DMS79 treated with DMSO at 0.1 percent for 48 hours (cell line): ENCODE data around the gene ARHGAP8.

Experiments used
- DNase-seq: peaks from one replicate; lab custom pipeline; 2025; lab: John Stamatoyannopoulos, UW

Gene ARHGAP8

DNA sequence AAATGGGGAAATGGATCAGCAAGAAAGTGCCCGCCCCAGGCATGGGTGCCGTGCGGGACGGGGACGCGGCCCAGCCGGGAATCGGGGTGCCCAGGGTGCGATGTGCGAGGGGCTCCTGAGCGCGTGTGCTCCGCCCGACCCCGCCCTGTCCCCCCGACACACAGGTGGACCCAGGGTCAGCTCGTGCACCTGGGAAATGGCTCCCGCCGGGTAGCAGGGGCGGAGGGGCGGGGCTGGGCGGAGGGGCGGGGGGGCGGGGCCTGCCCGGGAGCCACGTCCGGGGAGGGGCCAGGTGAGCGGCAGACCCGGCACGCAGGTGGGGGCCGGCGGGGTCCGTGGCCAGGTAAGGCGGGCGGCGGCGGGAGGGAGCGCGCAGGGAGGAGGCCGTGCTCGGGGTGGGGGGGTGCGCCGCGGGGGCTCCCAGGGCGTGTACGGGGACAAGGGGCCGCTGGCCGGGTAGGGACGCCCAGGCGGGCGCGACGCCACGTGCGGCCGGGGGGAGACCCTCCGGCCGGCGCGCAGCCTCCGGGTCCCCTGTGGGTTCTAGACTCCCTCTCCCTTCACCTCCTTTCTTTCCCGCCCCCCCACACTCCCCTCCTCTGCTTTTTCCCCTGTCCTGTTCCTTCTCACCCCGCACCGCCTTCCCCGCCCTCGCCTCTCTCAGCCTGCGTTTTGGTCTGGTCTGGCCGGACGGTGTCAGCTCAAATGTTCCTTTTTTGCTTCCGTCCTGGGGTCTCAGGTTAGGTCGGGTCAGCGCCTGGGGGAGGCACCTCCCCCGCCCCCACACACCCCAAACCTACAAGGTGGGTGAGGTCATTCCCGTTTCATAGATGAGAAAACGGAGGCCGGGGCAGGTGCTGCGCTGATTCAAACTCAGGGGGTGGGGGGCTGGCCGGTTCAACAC, at the start of gene ARHGAP8:
Gene ARHGAP8, plus strand, starts transcription at position 291 of the 904 bp plus-strand sequence. CDS start 33,953 bp downstream, outside the sequence.
- DNase-seq, result no peak

DNA sequence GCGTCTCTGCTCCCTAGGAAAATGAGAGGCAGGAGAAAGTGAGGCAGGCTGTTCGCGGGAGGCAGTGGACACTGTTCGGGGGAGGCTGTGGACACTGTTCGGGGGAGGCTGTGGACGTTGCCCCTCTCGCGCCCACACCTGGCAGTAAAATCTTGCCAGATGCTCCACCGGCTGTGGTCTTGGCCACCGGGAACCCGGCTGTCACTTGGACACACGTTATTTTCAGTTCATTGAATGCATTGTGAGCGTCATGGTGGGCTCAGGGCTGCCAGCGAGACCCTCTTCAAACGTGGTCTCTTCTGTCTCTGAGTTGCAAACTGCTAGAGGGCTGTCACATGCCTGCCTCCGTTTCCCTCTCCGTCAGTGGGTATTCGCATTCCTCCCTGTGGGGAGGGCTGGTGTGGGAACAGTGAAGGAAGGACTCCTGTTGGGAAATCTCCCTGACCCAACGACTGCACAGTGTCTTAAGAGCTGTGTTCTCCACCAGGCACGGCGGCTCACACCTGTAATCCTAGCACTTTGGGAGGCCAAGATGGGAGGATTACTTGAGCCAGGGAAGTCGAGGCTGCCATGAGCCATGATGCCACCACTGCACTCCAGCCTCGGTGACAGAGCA, 49.0 kb upstream of the ARHGAP8 start:
- DNase-seq, result no peak

DNA sequence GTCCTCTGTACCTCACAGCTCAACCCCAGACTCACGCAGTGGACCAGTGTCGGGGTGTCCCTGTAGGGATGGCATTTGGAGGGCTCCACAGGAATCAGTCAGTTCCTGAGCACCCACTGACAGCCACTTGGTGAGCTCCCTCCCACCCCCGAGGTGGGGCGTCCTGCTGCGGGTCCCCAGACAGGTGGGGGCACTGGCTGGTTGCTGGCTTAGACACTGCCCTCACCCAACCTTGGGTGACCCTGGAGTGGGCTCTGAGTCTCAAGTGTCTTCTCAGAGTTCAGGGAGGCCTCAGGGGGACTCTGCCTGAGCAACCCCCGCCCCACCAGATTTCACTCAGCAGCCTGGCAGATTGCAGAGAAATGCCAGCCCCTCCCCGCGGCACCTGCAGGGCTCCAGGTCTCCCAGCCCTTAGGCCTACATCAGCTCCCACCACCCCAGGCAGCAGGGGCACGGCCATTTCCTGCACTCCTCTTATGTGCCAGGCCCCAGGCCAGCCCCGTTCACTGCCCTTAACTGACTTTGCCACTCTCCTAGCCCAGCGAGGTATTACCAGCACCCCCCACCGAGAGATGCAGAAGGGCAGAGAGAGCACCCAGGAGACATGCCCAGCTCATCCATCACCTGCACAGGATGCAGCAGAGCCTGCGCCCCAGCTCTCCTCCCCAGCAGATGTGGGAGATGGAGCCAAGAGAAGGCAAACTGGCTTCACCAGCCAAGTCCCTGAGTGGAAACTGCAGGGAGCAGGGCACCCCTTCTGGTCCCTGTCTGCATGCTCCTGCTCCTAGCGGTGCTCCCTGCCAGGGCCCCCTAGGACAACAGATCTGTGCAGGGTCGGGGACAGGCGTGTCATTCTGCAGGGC, 48.0 kb upstream of the ARHGAP8 start:
- DNase-seq, result no peak

DNA sequence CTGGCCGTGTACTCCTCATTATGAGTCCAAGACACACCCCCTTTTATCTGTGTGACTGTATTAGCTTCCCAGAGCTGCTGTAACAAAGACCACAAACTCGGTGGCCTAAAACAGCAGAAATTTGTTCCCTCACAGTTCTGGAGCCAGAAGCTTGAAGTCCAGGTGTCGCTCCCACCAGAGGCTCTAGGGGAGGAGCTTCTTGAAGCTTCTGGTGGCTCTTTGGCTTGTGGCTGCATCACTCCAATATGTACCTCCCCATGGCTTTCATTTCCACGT, 47.4 kb upstream of the ARHGAP8 start:
- DNase-seq, result no peak

DNA sequence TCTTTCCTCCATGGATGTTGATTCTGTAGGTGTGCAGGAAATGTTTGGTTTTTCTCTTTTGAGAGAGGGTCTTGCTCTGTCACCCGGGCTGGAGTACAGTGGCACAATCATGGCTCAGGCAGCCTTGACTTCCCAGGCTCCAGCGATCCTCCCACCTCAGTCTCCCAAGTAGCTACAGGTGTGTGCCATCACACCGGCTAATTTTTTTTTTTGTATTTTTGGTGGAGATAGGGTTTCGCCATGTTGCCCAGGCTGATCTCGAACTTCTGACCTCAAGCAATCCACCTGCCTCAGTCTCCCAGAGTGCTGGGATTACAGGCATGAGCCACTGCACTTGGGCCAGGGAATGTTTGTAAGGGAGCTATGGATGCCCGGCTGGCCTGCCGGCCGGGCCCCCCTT, 45.9 kb upstream of the ARHGAP8 start:
- no peak for DNase-seq

DNA sequence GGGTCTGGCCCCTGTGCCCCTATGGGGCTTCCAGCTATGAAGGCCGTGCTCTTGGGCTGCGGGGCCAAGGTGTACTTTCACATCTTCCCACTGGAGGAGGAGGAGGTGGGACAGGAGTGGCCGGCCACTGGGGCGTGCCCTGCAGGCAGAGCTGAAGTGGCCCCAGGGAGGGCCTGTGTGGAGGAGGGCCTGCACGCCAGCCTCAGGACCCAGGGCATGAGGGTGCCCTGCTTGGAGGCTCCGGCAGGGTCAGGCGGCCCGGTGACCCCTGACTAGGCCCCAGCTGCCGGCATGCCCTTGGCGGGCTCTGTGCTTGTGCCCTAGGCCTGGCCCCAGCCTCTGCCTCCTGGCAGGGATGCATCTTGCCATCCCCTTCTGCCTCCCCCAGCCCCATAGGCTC, 45.2 kb upstream of the ARHGAP8 start:
- DNase-seq, result no peak

DNA sequence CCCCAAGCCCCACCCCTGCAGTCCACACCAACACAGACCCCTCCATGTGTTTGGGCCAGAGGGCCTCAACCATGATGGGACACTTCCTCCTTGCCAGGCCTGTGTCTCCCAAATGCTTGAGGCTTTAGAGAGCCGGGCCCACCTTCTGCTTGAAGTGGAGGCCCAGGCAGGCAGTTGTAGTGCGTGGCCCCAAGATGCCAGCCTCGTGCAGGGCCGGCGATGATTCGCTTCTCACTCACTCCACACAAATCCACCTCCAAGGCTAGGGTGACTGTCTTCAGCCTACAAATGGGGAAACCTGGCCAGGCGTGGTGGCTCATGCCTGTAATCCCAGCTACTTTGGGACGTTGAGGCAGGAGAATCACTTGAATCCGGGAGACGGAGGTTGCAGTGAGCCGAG, 44.6 kb upstream of the ARHGAP8 start:
- DNase-seq, result no peak

DNA sequence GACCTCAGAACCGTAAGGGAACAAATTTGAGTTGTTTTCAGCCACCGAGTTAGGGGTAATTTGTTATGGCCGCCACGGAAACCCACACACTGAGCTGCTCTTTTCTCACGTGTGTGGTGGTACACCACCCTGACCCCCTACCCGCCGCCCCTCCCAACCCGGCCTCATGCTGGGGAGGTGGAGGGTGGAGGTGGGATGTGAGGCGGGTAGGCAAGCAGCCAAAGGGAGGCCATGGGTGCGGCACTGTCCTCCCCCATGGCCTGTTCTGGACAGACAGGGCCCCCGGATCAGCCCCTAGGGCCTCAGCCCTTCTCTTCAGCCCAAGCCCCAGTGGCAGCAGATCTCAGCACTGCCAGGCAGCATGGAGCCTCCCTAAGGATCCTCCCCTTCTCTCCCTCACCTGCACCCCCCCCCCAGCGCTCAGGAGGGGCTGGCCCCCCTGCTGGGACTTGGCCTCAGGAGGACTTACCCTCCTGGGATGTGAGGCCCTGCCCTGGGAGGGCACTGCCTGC, 42.4 kb upstream of the ARHGAP8 start:
- DNase-seq, result no peak

DNA sequence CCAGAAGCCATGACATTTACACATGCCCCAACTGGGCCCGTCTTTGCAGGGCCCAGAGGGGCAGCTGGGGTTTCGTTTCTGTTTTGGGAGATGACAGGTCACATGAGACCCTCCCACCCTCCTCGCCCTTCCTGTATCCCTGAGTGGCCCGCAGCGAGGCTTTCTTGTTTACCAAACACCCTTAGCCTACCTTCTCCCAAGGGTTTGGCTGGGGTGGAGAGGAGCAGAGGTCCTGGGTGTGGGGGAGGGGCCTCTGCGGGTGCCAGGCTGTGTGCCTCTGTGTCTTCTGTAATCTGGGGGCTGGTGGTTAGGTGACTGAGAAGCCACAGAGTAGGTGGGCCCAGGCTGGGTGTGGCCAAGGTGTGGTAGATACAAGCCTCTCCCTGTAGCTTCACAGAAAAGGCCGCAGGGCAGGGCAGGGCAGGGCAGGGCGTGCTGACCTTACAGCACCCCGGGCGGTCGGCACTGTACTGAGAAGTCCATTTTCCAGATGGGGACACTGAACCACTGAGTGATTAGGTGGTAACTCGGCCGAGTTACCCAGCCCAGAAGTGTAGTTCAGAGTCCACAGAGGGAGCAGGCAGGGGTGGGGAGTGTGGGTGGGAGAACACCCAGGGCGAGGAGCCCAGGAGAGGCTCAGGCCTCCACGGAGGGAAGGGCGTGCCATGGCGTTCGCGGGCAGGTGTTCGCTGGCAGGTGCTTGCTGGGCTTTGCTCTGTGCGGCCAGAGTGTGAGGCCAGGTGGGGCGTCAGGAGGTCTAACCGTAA, 41.7 kb upstream of the ARHGAP8 start:
- no peak for DNase-seq

DNA sequence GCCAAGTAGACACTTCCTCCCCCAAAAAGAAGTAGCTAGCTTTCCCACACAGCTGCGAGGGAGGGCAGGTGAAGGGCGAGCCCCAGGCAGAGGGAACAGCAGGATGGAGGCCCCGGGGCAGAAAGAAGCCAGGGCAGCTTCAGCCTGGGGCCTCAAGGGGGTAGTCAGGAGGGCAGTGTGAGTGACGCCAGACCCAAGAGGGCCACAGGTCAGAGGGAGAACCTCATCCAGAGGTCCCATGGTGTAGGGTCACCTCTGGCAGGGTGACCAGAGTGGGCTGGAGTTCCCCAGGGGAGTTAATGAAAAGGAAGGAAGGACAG, 41.2 kb upstream of the ARHGAP8 start:
- DNase-seq, result no peak

DNA sequence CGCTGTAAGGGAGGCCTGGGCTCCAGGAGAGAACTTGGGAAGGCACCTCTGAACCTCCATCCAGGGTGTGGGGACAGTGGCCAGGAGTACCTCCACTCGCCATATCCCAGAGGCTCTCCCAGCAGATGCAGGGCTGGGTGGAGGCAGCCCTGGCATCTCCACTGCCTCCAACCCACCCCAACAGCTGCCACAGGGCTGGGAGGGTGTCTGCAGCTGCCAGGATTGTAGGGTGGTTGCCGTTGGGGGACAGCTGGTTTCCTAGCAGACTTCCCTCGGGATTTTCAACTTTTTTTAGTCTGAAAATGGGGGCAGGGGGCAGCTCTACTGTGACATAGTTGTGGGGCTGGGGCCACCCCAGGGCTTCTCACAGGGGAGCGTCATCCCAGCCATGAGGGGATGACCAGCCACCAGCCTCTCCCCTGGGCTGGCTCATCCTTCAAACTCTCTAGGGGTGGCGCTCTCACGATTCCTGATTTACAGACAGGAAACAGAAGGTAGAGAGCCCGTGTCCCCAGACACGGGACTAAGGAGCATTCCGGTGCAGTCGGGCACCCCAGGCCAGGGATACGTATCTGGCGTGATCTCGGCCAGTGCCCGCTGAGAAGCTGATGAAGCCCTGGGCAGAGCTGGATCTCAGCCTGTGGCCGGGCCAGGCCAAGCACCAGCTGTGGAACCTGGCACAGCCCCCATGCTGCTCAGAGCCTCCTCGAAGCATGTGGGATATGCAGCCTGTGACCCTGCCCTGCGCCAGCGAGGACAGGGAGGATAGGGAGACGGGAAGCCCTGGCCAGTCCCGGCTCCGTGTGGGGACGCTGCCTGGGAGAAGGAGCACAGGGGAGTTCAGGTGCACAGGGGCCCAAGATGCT, 40.5 kb upstream of the ARHGAP8 start:
- no peak for DNase-seq

DNA sequence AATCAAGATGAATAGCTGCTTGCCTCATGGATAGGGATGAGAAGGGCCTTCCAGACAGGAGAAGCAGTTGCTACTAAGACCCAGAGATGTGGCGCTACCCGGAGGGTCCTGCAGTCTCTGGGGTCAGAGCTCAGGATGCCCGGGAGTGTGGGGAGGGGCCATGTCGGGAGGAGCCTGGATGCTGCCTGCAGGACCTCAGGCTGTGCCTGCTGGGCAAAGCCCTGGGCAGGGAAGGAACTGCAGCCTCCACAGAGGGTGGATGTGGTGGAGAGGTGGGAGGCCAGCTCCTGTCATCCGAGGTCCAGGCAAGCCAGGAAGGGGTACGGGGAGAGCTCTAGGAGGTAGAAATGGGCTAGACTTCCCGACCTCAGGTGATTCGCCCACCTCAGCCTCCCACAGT, 39.4 kb upstream of the ARHGAP8 start:
- DNase-seq, result no peak

DNA sequence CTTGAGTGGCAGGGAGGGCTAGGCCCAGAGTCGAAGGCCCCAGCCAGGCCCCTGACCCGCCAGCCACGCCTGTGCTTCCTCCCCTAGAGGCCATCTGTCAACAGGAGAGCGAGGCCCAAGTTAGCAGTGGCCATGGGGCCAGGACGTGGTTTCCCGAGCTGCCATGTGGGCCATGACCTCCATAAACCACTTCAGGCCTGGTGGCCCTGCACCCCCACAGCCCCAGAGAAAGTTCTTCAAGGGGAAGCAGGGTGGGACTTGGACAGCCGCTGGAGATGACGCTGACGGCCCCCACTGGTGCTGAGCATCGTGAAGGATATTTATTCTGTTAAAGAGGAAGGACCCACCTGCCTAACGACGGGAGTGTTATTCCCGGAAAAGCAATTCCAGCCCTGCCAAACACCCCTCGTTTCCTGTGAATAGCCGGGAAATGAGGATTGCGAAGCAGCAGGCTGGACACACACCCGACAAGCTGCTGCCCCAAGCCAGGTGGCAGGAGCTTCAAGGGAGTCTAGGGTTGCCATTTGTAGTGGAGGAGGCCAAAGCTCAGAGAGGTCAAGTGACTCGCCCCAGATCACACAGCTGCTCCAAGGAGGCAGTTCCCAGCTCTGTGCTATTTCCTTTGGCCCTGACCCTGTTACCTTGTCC, 37.5 kb upstream of the ARHGAP8 start:
- DNase-seq, result no peak

DNA sequence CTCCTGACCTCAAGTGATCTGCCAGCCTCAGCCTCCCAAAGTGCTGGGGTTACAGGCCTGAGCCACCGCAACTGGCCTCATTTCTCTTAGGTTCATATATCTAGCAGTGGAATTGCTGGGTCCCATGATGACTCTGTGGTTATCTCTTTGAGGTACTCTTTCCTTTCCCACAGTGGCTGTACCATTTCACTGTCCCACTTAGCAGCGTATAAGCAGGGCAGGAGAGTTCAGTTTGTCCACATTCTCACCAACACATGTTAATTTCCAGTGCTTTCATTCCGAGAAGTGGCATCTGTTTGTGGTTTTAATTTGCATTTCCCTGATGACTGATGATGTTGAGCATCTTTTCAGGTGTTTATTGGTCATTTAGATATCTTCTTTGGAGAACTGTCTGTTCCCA, 34.0 kb upstream of the ARHGAP8 start:
- no peak for DNase-seq

DNA sequence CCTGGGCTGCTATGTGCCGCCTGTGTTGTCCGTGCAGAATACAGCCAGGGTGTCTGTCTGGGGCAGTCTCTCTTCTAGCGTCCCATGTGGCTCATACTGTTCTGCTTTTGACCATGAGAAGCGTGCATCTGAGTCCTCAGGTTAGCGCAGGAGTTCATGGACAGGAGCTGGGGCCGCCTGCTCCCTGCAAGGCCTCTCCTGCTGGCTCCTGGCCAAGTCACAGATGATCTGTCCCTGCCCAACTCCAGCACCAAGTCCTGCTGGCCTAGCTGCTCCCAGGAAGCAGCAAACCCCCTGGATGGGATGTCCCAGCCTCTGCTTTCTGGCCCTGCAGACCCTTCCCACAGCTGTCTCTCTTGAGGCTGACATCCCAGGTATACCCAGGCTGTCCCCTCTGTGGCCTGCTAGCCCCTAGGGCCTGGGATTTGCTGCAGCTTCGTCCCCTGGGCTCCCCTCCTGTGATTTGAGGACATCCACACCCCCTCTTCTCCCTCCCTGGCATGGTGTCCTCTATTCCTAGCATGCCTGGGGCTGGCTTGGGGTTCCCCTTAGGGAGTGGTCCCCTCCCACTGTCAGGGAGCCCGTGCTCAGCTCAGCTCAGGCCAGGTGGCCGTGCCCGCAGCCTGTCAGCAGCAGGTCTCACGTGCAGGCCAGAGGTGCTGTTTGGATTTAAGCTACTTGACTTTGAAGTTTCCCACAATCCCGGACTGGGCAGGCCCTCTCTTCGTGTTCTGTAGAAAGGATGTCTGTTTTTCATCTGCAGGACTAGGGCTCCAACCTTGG, 32.6 kb upstream of the ARHGAP8 start:
- no peak for DNase-seq

DNA sequence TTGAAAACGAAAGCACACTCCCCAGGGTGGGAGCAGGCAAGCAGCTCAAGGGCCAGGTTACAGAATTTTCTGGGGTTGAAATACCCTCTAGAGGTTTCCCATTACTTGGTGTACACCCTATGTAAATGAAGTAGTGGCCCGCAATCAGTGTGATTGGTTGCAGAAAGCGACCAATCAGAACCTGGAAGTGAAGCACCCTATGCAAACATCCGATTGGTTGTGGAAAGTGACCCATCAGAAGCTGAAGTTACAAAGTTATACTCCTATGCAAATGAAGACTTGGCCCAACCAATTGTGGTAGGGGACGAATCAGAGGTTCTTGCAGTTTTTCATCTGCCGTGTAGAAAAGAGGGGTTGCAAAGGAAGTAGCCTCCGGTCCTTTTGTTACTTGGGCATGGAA, 31.2 kb upstream of the ARHGAP8 start:
- no peak for DNase-seq

DNA sequence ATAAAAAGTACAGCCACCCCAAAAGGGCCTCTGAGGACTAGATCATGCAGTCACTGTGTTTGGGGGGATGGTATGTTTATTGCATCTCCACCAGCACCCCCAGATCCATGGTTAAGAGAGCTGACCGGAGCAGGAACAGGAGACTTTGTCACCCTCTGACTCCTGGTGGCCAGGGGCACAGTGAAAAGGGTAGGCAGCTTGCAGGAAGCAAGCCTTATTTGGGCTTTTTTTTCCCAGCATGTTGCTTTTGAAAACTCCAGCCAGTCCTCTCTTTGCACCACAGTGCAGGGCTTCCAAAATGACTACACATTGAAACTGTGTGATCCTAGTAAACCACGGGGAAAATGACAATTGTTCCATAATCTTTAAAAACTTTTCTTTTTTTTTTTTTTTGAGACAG, 29.8 kb upstream of the ARHGAP8 start:
- DNase-seq, result no peak

DNA sequence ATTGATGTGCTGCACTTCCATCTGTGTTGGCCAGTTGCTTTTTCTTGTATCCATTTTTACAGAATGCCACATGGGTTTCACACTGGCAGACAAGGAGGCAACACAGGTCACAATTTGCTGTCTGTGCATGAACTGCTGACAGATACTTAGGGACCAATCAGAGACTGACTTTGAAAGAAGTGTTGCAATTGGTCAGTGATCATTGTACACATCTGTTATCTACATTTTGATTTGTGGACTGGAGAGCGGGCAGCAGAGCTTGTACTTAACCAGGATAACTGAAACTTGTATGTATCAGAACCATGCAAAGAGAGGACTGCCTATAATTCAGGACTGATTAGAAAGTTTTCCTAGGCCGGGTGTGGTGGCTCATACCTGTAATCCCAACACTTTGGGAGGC, 28.6 kb upstream of the ARHGAP8 start:
- DNase-seq, result no peak

DNA sequence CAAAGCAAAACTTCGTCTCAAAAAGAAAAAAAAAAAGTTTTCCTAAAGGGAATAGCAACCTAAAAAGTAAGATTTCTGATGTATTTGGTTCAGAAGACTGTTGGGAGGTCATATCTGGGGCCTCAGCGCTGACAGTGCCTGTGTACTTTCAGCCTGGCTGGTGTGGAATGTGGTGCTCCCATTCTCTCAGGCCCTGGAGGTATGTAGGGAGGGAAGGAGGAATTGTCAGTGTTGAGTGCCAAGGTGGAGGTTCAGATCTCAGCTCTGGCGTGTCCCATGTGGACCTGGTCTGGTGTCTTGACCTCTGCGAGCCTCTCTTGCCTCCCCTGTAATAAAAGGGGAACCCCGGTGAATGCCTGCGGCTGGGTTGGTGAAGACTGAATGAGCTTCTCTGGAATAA, 28.0 kb upstream of the ARHGAP8 start:
- no peak for DNase-seq

DNA sequence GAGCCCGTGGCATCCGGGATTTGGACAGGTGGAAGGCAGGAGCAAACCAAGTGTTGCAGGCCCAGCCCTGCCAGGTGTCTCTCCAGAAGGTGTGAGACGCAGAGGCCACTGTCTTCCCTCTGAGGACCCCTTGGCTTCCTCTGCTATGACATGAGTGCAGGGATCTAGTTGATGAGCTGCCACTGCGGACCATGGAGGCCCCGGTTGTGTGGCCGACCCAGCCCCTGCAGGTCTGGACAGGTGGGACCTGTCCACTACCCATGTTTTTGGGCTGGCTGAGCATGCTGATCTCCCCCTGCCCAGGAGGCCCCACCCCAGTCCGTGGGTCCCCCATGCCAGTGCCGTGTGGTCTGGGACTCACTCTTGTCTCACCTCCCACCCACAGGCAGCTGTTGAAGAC, 27.5 kb upstream of the ARHGAP8 start:
- no peak for DNase-seq
